Cardiac fibroblast (primary cell): ENCODE measurements around the gene FOXS1.

ENCODE experiments used
- DNase-seq, 2 donors: peaks; one replicate each; pipeline versions ENCODE4 v3.0.0 to v3.0.0-alpha.2; 2010; ENCODE audit warnings: low read depth in 2 of 2
- H3K4me3 ChIP-seq, 2 donors: replicated peaks in 1 of 2; 1 replicate in 1 of 2; 2 replicates in 1 of 2; pipeline ENCODE4 v1.5.1; 2011; ENCODE audit warnings: low read depth in 2 of 2, low read length in 2 of 2, mild to moderate bottlenecking in 2 of 2, moderate library complexity in 1 of 2
- CTCF ChIP-seq: IDR thresholded peaks from one replicate; pipeline ENCODE4 v1.5.1; 2011; ENCODE audit warnings: low read depth, mild to moderate bottlenecking, low read length, inconsistent platforms

Gene FOXS1

GRCh38 chr20:31872406-31872805, 27.0 kb upstream of the FOXS1 start:
- TF ChIP-seq CTCF = no peak
- DNase-seq = no peak
- no peak overlapping the region for H3K4me3 ChIP-seq

GRCh38 chr20:31871618-31871954, 26.2 kb upstream of the FOXS1 start:
- TF ChIP-seq CTCF = no peak
- DNase-seq = no peak
- H3K4me3 ChIP-seq = no peak overlapping the region

GRCh38 chr20:31870726-31871617, 25.6 kb upstream of the FOXS1 start:
- no peak for DNase-seq
- TF ChIP-seq CTCF = no peak
- peak overlapping the region; percentile 11 to 29 for H3K4me3 ChIP-seq

- peak within 1 kb of the TSS; percentile 29 to 32 for H3K4me3 ChIP-seq
- no peak for DNase-seq
- no peak for TF ChIP-seq CTCF
Measured at GRCh38 chr20:31869942-31870725, 24.7 kb upstream of the FOXS1 start, which contains the start of the genes DUSP15 and TTLL9. TSS of gene DUSP15 (minus strand) at chr20:31870527. CDS start at chr20:31870337, 190 bp downstream. TSS of gene TTLL9 (plus strand) at chr20:31870634. CDS start at chr20:31871127, 493 bp downstream.

GRCh38 chr20:31869673-31869941, 24.2 kb upstream of the FOXS1 start:
- DNase-seq = no peak
- TF ChIP-seq CTCF = no peak
- H3K4me3 ChIP-seq = peak overlapping the region; percentile 29 to 32

GRCh38 chr20:31868853-31869672, 23.7 kb upstream of the FOXS1 start:
- no peak overlapping the region for H3K4me3 ChIP-seq
- no peak for DNase-seq
- TF ChIP-seq CTCF = no peak
